Renal cortex interstitium (tissue), 11 donors: Measurements from ENCODE around the gene CCDC183. TPM values are rescaled to one million over a fixed set of nuclear protein-coding genes. Genes with fewer than 3 reads are reported as not detected.
"Not testable (repeated sequence)": the region's sequence is repeated elsewhere in the genome, so short reads cannot be mapped to it uniquely, and the experiment has no call there.

Source experiments
- DNase-seq, 11 donors: peaks; one replicate each; pipeline ENCODE4 v3.0.0-alpha.2; 2013; ENCODE audit warnings: low read depth in 9 of 11, low spot score in 4 of 11; ENCODE audit errors: extremely low read depth in 1 of 11
- polyA plus RNA-seq, 3 donors: library from polyadenylated mRNA; unstranded; fragments of 120-200 nt; gene quantifications; one replicate each; pipeline ENCODE4 v1.2.1, GENCODE V29; 2013; ENCODE audit not compliant: insufficient read length in 3 of 3

CCDC183 gene
- polyA plus RNA-seq, 3 donors, result 3.1 to 7.4 (median 5.8) TPM

- no peak for DNase-seq
These were observed 35.6 kb downstream of the CCDC183 start for GRCh38 chr9:136831720-136832104.

- no peak for DNase-seq
These were observed 36.4 kb downstream of the CCDC183 start for GRCh38 chr9:136832581-136832980.

- not testable (repeated sequence) for DNase-seq
These were observed 37.4 kb downstream of the CCDC183 start for GRCh38 chr9:136833381-136834048.

DNA sequence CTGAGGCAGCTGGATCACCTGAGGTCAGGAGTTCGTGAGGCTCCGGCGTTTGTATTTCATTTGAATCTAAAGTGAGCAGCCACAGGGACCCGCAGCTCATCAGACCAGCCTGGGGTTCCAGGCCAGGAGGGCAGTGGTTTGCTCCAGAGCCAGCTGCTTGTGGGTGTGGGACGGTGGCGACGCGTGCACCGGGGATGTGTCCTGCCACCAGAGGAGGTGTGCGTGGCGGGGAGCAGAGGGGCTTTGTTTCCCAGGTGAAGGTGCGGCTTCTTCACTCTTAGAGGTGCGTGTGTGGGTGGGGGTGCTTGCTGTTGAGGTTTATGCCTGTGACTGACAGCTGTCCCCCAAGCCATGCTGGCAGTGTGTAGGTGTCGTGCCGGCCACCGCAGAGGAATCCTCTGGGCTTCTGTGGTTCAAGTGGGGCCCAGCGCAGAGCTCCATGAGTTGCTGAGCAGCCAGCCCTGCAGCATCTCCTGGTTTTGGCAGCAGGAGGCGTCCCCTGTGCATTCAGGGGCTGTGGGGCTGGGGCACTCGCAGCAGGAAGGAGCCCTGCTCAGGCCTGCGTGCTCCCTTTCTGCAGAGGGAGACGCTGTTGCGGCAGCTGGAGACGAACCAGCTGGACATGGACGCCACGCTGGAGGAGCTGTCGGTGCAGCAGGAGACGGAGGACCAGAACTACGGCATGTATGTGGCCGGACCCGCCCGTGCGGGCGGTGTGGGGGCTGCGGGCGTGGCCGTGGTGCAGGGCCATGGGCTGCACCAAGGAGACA is 39.2 kb downstream of the CCDC183 start:
- no peak for DNase-seq

- no peak for DNase-seq
These were observed 40.1 kb downstream of the CCDC183 start for GRCh38 chr9:136835932-136836904.

DNA sequence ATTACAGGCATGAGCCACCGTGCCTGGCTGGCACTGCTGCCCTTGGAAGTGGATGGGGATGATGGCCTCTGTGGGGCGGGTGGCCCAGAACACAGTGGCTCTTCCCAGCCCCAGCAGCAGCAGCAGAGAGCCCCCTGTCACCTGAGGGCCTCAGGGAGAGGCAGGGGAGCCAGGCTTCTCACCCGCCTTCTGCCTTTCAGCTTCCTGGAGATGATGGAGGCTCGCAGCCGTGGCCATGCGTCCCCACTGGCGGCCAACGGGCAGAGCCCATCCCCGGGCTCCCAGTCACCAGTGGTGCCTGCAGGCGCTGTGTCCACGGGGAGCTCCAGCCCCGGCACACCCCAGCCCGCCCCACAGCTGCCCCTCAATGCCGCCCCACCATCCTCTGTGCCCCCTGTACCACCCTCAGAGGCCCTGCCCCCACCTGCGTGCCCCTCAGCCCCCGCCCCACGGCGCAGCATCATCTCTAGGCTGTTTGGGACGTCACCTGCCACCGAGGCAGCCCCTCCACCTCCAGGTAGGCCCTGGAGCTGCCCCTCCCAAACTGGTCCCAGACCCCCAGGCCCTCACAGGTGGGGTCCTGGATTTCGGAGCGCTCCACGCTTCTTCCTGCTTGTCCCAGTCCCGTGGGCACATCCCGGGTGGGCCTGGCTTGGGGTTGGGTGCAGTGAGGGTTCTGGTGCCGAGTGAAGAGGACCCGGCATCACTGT is 41.2 kb downstream of the CCDC183 start:
- no peak for DNase-seq

GRCh38 chr9:136837856-136838277 is 41.7 kb downstream of the CCDC183 start:
- DNase-seq, result not testable (repeated sequence)

GRCh38 chr9:136838314-136839228 is 42.4 kb downstream of the CCDC183 start:
- DNase-seq, result no peak

GRCh38 chr9:136839229-136840139 is 43.3 kb downstream of the CCDC183 start:
- no peak for DNase-seq

- DNase-seq, result no peak
These were observed 44.2 kb downstream of the CCDC183 start for GRCh38 chr9:136840140-136840876.

- peak in 3 of 11 donors; percentile 50 to 59 (median 51) for DNase-seq
These were observed 44.9 kb downstream of the CCDC183 start for GRCh38 chr9:136840877-136841645.

- not testable (repeated sequence) for DNase-seq
These were observed 45.7 kb downstream of the CCDC183 start for GRCh38 chr9:136841646-136842379.

- peak in 5 of 11 donors; percentile 61 to 69 (median 66) for DNase-seq
These were observed 46.3 kb downstream of the CCDC183 start, which contains the start of gene AJM1 for GRCh38 chr9:136842380-136842948. Gene AJM1, plus strand, starts transcription at chr9:136842478. Its CDS starts 1,937 bp downstream, at chr9:136844415.

DNA sequence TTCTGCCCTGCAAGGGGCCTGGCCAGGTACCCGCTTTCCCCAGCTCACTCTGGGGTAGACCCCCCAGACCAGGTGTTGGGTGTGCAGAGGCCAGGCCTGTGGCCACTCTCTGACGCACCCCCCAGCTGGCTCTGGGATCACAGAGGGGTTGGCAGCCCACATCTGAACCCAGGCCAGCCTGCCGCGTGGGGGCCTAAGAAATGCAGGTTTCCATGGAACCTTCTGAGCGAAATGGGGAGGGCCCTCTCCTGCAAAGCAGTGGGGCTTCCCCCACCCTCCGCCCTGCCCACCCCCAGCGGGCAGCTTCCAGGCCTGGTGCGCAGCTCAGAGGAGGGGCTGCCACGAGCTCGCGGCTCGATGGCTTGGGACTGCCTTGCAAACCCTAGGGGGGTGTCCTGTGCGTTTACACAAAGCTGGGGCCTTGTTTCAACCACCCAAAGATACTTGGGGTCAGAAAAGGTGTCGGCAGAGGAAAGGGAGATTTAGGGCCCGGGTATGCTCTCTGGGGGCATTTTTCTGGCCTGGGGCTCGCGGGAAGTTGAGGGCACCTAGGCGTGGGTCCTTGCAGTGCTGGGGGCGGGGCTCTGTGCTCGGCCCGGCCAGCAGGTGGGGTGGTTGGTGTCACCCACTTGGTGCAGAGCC is 47.1 kb downstream of the CCDC183 start:
- DNase-seq, result not testable (repeated sequence)
